BJ (cell line): ENCODE measurements around the gene PRICKLE2. TPM values are rescaled to one million over a fixed set of nuclear protein-coding genes. Genes with fewer than 3 reads are reported as not detected.

ENCODE experiments used
- CTCF ChIA-PET: fragments of 350-600 bp; formaldehyde crosslinking; extraction: SDS; loops from one replicate; lab custom pipeline; 2021; ENCODE audit warnings: antibody characterized with exemption, inconsistent platforms; lab: Yijun Ruan, JAX
- POLR2A ChIA-PET: fragments of 300-600 bp; sonication (Branson Sonifier 250); formaldehyde crosslinking; extraction: SDS; loops from one replicate; lab custom pipeline; 2021; ENCODE audit warnings: antibody characterized with exemption; lab: Charles Lee
- DNase-seq: peaks from one replicate; pipeline ENCODE4 v3.0.0-alpha.2; 2011; ENCODE audit warnings: low read depth
- H3K27me3 ChIP-seq: 2 replicates; pipeline ENCODE4 v1.6.0; 2011; ENCODE audit warnings: low read length; ENCODE audit not compliant: control insufficient read depth, insufficient read depth
- H3K36me3 ChIP-seq: 2 replicates; pipeline ENCODE4 v1.5.1; 2011; ENCODE audit warnings: low read length; ENCODE audit not compliant: control insufficient read depth, insufficient read depth
- H3K4me3 ChIP-seq: 2 replicates; pipeline ENCODE4 v1.5.1; 2011; ENCODE audit warnings: low read depth, mild to moderate bottlenecking, control low read depth, low read length
- CTCF ChIP-seq: IDR thresholded peaks from 2 replicates; pipeline ENCODE4 v1.5.1; 2011; ENCODE audit warnings: low read depth, mild to moderate bottlenecking, control low read depth, inconsistent platforms, low read length, moderate library complexity; ENCODE audit not compliant: insufficient read depth
- polyA plus RNA-seq: library from polyadenylated mRNA; depleted of rRNA; stranded (reverse); fragments of >200 nt; gene quantifications from 2 replicates; pipeline ENCODE4 v1.2.3, GENCODE V29; 2011

PRICKLE2 gene
- polyA plus RNA-seq, 1 experiment = 3.5 TPM

- no peak for TF ChIP-seq CTCF
- no peaks in the 10 kb centered on the region for H3K36me3 ChIP-seq
- no peak overlapping the region for H3K4me3 ChIP-seq
- no peaks in the 10 kb centered on the region for H3K27me3 ChIP-seq
- ChIA-PET CTCF (no interaction called here), POLR2A (no interaction called here)
- no peak for DNase-seq
Observed at GRCh38 chr3:64086479-64087252, 138.6 kb downstream of the PRICKLE2 start.

- ChIA-PET CTCF (no interaction called here), POLR2A (no interaction called here)
- H3K27me3 ChIP-seq = no peaks in the 10 kb centered on the region
- H3K36me3 ChIP-seq = no peaks in the 10 kb centered on the region
- TF ChIP-seq CTCF = no peak
- H3K4me3 ChIP-seq = no peak overlapping the region
- DNase-seq = no peak
Observed at GRCh38 chr3:64084640-64085039, 140.6 kb downstream of the PRICKLE2 start.

GRCh38 chr3:64083575-64083974 lies 141.7 kb downstream of the PRICKLE2 start:
- H3K4me3 ChIP-seq = no peak overlapping the region
- H3K27me3 ChIP-seq = no peaks in the 10 kb centered on the region
- ChIA-PET POLR2A (no interaction called here), CTCF (no interaction called here)
- DNase-seq = no peak
- H3K36me3 ChIP-seq = no peaks in the 10 kb centered on the region
- TF ChIP-seq CTCF = no peak

- ChIA-PET CTCF (no interaction called here), POLR2A (no interaction called here)
- TF ChIP-seq CTCF = no peak
- Histone ChIP-seq H3K4me3 (no peak overlapping the region), H3K36me3 (no peaks in the 10 kb centered on the region), H3K27me3 (no peaks in the 10 kb centered on the region)
- DNase-seq = no peak
Observed at GRCh38 chr3:64082961-64083541, 142.2 kb downstream of the PRICKLE2 start.

- Histone ChIP-seq H3K27me3 (no peaks in the 10 kb centered on the region), H3K4me3 (no peak overlapping the region), H3K36me3 (no peaks in the 10 kb centered on the region)
- CTCF ChIA-PET = interaction anchor here (1.6 kb wide), 1 partner anchor 59 kb away, joined by 3 read pairs; the partner anchor contains the start of gene PSMD6
- TF ChIP-seq CTCF = no peak
- POLR2A ChIA-PET = no interaction called here
- DNase-seq = no peak
Observed at GRCh38 chr3:64082411-64082810, 142.9 kb downstream of the PRICKLE2 start.
